Common myeloid progenitor, CD34-positive (primary cell): Measurements from ENCODE around the gene OR13J1.

Experiments
- CTCF ChIA-PET: fragments of 350-600 bp; sonication (Branson Sonifier 250); formaldehyde crosslinking; loops from one replicate; lab custom pipeline; 2021; ENCODE audit warnings: antibody characterized with exemption; lab: Charles Lee
- POLR2A ChIA-PET: fragments of 350-600 bp; sonication (Branson Sonifier 250); formaldehyde crosslinking; loops from one replicate; lab custom pipeline; 2021; ENCODE audit warnings: antibody characterized with exemption; lab: Charles Lee
- DNase-seq, 3 donors: peaks; one replicate each; pipeline versions ENCODE4 v3.0.0 to v3.0.0-alpha.2; 2013
- H3K27ac ChIP-seq, 2 experiments: 1 replicate in 1 of 2; 2 replicates in 1 of 2; pipeline ENCODE4 v1.7.0; 2013; ENCODE audit warnings: inconsistent platforms in 2 of 2, low read length in 2 of 2, mild to moderate bottlenecking in 2 of 2, low read depth in 1 of 2, moderate library complexity in 1 of 2; ENCODE audit not compliant: severe bottlenecking in 2 of 2, insufficient read depth in 1 of 2, poor library complexity in 1 of 2
- H3K27me3 ChIP-seq, 5 experiments: replicated peaks in 2 of 5; 1 replicate in 3 of 5; 2 replicates in 2 of 5; pipeline versions ENCODE4 v1.6.1 to v1.7.0; 2013; ENCODE audit warnings: low read length in 4 of 5, mild to moderate bottlenecking in 2 of 5, moderate library complexity in 2 of 5, inconsistent platforms in 1 of 5; ENCODE audit not compliant: insufficient read depth in 5 of 5, control insufficient read depth in 4 of 5
- H3K36me3 ChIP-seq, 4 experiments: 1 replicate in 2 of 4; 2 replicates in 2 of 4; pipeline versions ENCODE4 v1.6.1 to v1.7.0; 2013; ENCODE audit warnings: low read length in 3 of 4, control low read depth in 1 of 4, mild to moderate bottlenecking in 1 of 4; ENCODE audit not compliant: control insufficient read depth in 4 of 4, insufficient read depth in 4 of 4
- H3K4me1 ChIP-seq, 4 experiments: 1 replicate in 3 of 4; 2 replicates in 1 of 4; pipeline versions ENCODE4 v1.6.1 to v1.7.1; 2013; ENCODE audit warnings: low read length in 3 of 4, mild to moderate bottlenecking in 3 of 4, control low read depth in 1 of 4, inconsistent platforms in 1 of 4, moderate library complexity in 1 of 4; ENCODE audit not compliant: control insufficient read depth in 4 of 4, insufficient read depth in 4 of 4; ENCODE audit errors: control extremely low read depth in 1 of 4
- H3K4me3 ChIP-seq, 7 experiments: 1 replicate in 4 of 7; 2 replicates in 3 of 7; pipeline versions ENCODE4 v1.5.1 to v1.7.0; 2013; ENCODE audit warnings: mild to moderate bottlenecking in 7 of 7, low read length in 6 of 7, moderate library complexity in 6 of 7, inconsistent platforms in 2 of 7, low read depth in 2 of 7, control low read depth in 1 of 7; ENCODE audit not compliant: insufficient read depth in 4 of 7, control insufficient read depth in 1 of 7; ENCODE audit errors: extremely low read depth in 1 of 7
- H3K9me3 ChIP-seq, 5 experiments: 1 replicate in 4 of 5; 2 replicates in 1 of 5; pipeline versions ENCODE4 v1.6.1 to v1.7.1; 2013; ENCODE audit warnings: low read length in 4 of 5, mild to moderate bottlenecking in 2 of 5, inconsistent platforms in 1 of 5, low read depth in 1 of 5, moderate library complexity in 1 of 5; ENCODE audit not compliant: control insufficient read depth in 4 of 5, insufficient read depth in 2 of 5; ENCODE audit errors: control extremely low read depth in 1 of 5
- WGBS: methylation state at CpG from one replicate; pipeline ENCODE4 v1.1.5; 2013; ENCODE audit not compliant: insufficient coverage; 5-methylcytosine and 5-hydroxymethylcytosine counted together

Gene OR13J1

GRCh38 chr9:35861161-35861897 lies 8.9 kb downstream of the OR13J1 start:
- H3K27ac ChIP-seq, result no peak overlapping the region
- POLR2A ChIA-PET, result no interaction called here

GRCh38 chr9:35859990-35860339 lies 10.2 kb downstream of the OR13J1 start:
- ChIA-PET POLR2A (no interaction called here), CTCF (interaction anchor here (1.0 to 7.5 kb wide), 5 partner anchors 22 to 122 kb away, joined by 3 to 45 read pairs (median 10); partner anchors contain the start of genes FAM221B, SPAG8 and TMEM8B)
- Histone ChIP-seq H3K27ac (no peak overlapping the region), H3K4me3 (no peak overlapping the region), H3K9me3 (no peaks in the 10 kb centered on the region), H3K4me1 (no peaks in the 10 kb centered on the region), H3K36me3 (no peaks in the 10 kb centered on the region), H3K27me3 (peaks cover 0 to 93% (median 35%) of the 10 kb centered on the region in 5 experiments)
- DNase-seq, result no peak
- WGBS, result 75% methylated on average over 2 of the region's 3 CpGs

More at GRCh38 chr9:35861161-35861897, 8.9 kb downstream of the OR13J1 start:
- CTCF ChIA-PET, result interaction anchor here (0.8 to 7.5 kb wide), 8 partner anchors 9 to 71 kb away, joined by 3 to 45 read pairs (median 5); partner anchors contain the start of genes FAM221B and TMEM8B
- DNase-seq, result no peak
- Histone ChIP-seq H3K36me3 (no peaks in the 10 kb centered on the region), H3K9me3 (no peaks in the 10 kb centered on the region), H3K4me1 (no peaks in the 10 kb centered on the region), H3K4me3 (no peak overlapping the region), H3K27me3 (peaks cover 0 to 85% (median 35%) of the 10 kb centered on the region in 5 experiments)
- WGBS, result 73% methylated on average over 9 of the region's 12 CpGs

GRCh38 chr9:35859310-35859989 lies 10.8 kb downstream of the OR13J1 start:
- ChIA-PET POLR2A (no interaction called here), CTCF (interaction anchor here (0.8 to 7.5 kb wide), 6 partner anchors 20 to 122 kb away, joined by 3 to 45 read pairs (median 6); partner anchors contain the start of genes FAM221B, SPAG8 and TMEM8B)
- peaks cover 0 to 94% (median 39%) of the 10 kb centered on the region in 5 experiments for H3K27me3 ChIP-seq
- no peak overlapping the region for H3K4me3 ChIP-seq
- no peaks in the 10 kb centered on the region for H3K36me3 ChIP-seq
- no peak overlapping the region for H3K27ac ChIP-seq
- H3K9me3 ChIP-seq, result no peaks in the 10 kb centered on the region
- WGBS, result 71% methylated on average over 16 of the region's 16 CpGs
- peak; percentile 80 to 89 (median 85) for DNase-seq
- no peaks in the 10 kb centered on the region for H3K4me1 ChIP-seq

- no peak overlapping the region for H3K27ac ChIP-seq
- WGBS, result 100% methylated on average over 3 of the region's 5 CpGs
- peaks cover 0 to 95% (median 39%) of the 10 kb centered on the region in 5 experiments for H3K27me3 ChIP-seq
- no peaks in the 10 kb centered on the region for H3K4me1 ChIP-seq
- CTCF ChIA-PET, result interaction anchor here (0.7 to 7.5 kb wide), 10 partner anchors 13 to 69 kb away, joined by 3 to 45 read pairs (median 6); partner anchors contain the start of genes FAM221B and TMEM8B
- POLR2A ChIA-PET, result no interaction called here
- DNase-seq, result no peak
- no peaks in the 10 kb centered on the region for H3K9me3 ChIP-seq
- H3K4me3 ChIP-seq, result no peak overlapping the region
- H3K36me3 ChIP-seq, result no peaks in the 10 kb centered on the region
Observed at GRCh38 chr9:35858458-35858857, 11.7 kb downstream of the OR13J1 start.

- Histone ChIP-seq H3K9me3 (no peaks in the 10 kb centered on the region), H3K4me1 (no peaks in the 10 kb centered on the region), H3K4me3 (no peak overlapping the region), H3K27me3 (peaks cover 0 to 95% (median 39%) of the 10 kb centered on the region in 5 experiments), H3K27ac (no peak overlapping the region), H3K36me3 (no peaks in the 10 kb centered on the region)
- ChIA-PET CTCF (interaction anchor here (1.0 to 7.5 kb wide), 11 partner anchors 11 to 67 kb away, joined by 3 to 45 read pairs (median 4); partner anchors contain the start of genes FAM221B and TMEM8B), POLR2A (no interaction called here)
- DNase-seq, result no peak
- 97% methylated on average over 5 of the region's 5 CpGs for WGBS
Observed at GRCh38 chr9:35856882-35857281, 13.3 kb downstream of the OR13J1 start.

- Histone ChIP-seq H3K36me3 (no peaks in the 10 kb centered on the region), H3K4me1 (no peaks in the 10 kb centered on the region), H3K27ac (no peak overlapping the region), H3K9me3 (no peaks in the 10 kb centered on the region), H3K4me3 (no peak overlapping the region), H3K27me3 (peaks cover 0 to 95% (median 36%) of the 10 kb centered on the region in 5 experiments)
- 97% methylated on average over 3 of the region's 3 CpGs for WGBS
- DNase-seq, result no peak
- ChIA-PET CTCF (interaction anchor here (1.0 to 7.5 kb wide), 8 partner anchors 11 to 45 kb away, joined by 3 to 45 read pairs (median 4); partner anchors contain the start of genes FAM221B and TMEM8B), POLR2A (interaction anchor here (0.6 kb wide), 1 partner anchor 11 kb away, joined by 3 read pairs; no protein-coding TSS in a partner anchor)
Observed at GRCh38 chr9:35856206-35856605, 14.0 kb downstream of the OR13J1 start.
